Measurements from ENCODE around the gene SYMPK.

SYMPK gene

DNA sequence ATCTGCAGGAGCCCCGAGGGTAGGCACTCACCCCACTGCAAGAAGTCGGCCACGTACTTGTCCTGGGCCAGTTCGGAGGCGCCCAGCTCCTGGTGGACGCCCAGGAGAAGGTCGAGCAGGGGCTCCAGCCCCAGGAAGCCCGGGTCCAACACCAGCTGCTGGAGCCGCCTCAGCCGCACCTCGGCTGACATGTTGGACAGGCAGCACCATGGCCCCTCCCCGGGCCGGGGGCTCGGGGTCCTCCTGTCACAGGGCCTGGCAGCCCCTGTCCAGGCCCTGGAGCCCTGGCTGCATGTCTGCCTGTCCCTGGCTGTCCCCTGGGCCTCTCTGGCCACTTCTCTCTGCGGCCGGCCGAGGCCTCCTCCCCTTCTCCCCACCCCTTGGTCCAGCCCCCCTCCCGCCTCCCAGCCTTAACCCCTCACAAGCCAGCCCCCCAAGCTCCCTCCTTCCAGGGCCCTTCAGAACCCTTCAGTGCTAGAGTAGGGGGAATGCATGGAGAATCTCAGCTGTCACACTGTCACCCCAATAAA lies 80.7 kb downstream of the SYMPK start, which contains the start of gene DMPK:
DMPK (minus strand) TSS at position 329 of the 530 bp plus-strand sequence; CDS start at position 191, 138 bp downstream.
- FAIRE-seq (no peak), DNase-seq (ENCODE audit: low spot score) (no peak)

GRCh38 chr19:45781214-45782161 lies 81.5 kb downstream of the SYMPK start:
- FAIRE-seq (no peak), DNase-seq (ENCODE audit: low spot score) (peak; percentile 34)

- no peak for DNase-seq (ENCODE audit: low spot score)
- FAIRE-seq = no peak
Observed at GRCh38 chr19:45780448-45781213, 82.3 kb downstream of the SYMPK start.

DNA sequence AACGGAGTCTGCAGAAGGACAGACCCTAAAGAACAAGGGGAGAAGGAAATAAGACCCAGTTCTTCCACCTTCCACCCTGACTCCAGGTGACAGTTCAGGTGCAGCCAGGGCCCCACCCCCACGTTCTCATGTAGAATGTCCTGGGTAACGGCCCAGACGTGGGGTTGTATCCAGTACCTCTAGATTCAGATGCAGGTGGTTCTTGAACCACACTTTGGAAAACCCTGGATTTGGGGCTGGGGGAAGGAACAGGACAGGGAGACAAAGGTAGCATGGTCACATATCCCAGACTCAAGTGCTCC lies 82.8 kb downstream of the SYMPK start:
- DNase-seq (ENCODE audit: low spot score) (no peak), FAIRE-seq (no peak)

GRCh38 chr19:45779231-45780145 lies 83.5 kb downstream of the SYMPK start:
- FAIRE-seq (no peak), DNase-seq (ENCODE audit: low spot score) (peak; percentile 49)

GRCh38 chr19:45778010-45778661 lies 84.8 kb downstream of the SYMPK start:
- FAIRE-seq (no peak), DNase-seq (ENCODE audit: low spot score) (no peak)

GRCh38 chr19:45777395-45777961 lies 85.5 kb downstream of the SYMPK start:
- FAIRE-seq (no peak), DNase-seq (ENCODE audit: low spot score) (no peak)

- DNase-seq (ENCODE audit: low spot score) = no peak
- no peak for FAIRE-seq
Observed at GRCh38 chr19:45774765-45775164, 88.2 kb downstream of the SYMPK start.

GRCh38 chr19:45773384-45773783 lies 89.6 kb downstream of the SYMPK start:
- no peak for FAIRE-seq
- DNase-seq (ENCODE audit: low spot score) = no peak

- no peak for FAIRE-seq
- no peak for DNase-seq (ENCODE audit: low spot score)
Observed at GRCh38 chr19:45772912-45773311, 90.0 kb downstream of the SYMPK start.

DNA sequence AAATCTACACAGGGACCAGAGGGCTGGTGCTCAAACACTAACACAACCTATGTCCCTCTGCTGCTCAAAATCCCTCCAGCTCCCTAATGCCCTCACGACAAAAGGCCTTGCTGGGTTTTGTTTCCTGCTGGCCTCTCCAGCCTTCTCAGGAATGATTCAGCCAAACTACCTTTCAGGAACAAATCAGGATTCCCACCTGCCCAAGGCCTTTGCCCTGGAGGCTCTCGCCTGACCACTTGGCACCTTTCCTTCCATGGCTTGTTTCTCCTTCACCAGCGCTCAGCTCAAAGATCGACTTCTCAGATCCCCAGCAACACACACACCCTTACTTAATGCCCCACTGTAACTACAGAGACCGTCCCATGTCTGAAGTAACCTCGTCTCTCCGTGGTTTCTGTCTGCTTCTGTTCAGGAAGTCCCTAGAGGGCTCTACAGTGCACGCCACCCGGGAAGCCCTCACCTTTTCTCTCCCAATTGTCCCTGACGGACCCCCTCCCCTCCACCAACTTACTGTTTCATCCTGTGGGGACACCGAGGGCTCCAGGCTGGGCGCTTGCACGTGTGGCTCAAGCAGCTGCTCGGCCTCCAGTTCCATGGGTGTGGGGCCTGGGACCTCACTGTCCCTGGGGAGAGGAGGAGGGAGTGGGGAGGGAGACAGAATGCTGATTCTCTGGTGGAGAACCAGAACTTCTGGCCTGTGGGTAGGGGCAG lies 90.7 kb downstream of the SYMPK start:
- FAIRE-seq (no peak), DNase-seq (ENCODE audit: low spot score) (no peak)

DNA sequence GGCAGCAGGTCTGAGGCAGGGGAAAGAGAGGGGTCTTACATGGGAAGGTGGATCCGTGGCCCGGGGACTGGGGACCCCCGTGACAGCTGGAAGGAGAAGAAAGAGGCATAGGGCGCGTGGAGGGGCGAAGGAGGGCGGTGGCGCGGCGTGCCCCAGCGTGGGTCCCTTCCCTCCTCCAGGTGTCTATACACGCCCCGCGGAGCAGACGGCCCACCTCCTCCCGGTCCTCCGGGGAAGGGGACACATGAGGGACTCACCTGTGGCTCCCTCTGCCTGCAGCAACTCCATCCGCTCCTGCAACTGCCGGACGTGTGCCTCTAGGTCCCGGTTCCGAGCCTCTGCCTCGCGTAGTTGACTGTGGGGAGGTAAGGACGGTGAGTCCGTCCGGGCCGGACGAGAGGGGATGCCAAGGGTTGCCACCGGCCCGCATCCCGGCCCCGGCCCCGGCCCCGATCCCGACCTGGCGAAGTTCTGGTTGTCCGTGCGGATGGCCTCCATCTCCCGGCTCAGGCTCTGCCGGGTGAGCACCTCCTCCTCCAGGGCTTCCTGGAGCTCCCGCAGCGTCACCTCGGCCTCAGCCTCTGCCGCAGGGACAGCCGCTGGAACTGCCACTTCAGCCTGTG lies 91.5 kb downstream of the SYMPK start:
- FAIRE-seq = no peak
- DNase-seq (ENCODE audit: low spot score) = no peak

DNA sequence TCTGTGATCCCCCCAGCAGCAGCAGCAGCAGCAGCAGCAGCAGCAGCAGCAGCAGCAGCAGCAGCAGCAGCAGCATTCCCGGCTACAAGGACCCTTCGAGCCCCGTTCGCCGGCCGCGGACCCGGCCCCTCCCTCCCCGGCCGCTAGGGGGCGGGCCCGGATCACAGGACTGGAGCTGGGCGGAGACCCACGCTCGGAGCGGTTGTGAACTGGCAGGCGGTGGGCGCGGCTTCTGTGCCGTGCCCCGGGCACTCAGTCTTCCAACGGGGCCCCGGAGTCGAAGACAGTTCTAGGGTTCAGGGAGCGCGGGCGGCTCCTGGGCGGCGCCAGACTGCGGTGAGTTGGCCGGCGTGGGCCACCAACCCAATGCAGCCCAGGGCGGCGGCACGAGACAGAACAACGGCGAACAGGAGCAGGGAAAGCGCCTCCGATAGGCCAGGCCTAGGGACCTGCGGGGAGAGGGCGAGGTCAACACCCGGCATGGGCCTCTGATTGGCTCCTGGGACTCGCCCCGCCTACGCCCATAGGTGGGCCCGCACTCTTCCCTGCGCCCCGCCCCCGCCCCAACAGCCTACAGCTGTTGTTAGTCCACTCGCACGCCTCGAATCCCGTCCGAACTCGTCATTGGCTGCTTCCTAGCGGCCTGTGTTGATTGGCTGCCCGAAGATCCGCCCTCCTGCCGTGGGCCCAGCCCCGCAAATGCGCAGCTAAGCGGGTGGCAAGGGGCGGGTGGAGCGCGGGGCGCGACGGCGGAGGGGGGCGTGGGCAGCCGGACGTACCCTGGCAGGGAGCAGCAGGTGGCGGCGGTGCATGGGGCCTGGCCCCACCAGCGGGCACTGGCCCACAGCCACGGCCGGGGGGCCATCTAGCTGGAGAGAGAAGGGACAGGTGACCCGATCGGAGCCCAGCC lies 92.5 kb downstream of the SYMPK start:
- DNase-seq (ENCODE audit: low spot score) (peak; percentile 84), FAIRE-seq (no peak)

GRCh38 chr19:45769821-45770191 lies 93.1 kb downstream of the SYMPK start:
- FAIRE-seq (no peak), DNase-seq (ENCODE audit: low spot score) (no peak)

GRCh38 chr19:45768984-45769782 lies 93.8 kb downstream of the SYMPK start, which contains the start of gene SIX5:
Gene SIX5, minus strand, starts transcription at chr19:45769252. Its CDS starts 408 bp downstream, at chr19:45768844.
- DNase-seq (ENCODE audit: low spot score) (peak; percentile 98), FAIRE-seq (peak; percentile 82)

DNA sequence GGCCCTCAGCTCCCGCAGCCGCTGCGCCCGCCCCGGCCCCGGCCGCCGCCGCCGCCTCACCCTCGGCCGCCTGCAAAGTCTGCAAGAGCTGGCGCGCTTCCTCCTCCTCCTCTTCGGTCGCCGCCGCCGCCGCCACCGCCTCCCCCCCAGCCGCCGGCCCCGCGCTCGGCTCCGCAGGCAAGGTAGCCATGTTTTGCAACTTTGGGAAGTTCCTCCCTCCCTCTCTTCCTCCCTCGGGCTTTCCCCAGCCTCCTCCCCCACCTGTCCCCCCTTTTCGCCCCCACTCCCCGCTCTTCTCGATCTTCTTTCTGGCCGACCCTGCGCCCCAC lies 94.3 kb downstream of the SYMPK start:
- FAIRE-seq = no peak

More for the DNA sequence above, 94.3 kb downstream of the SYMPK start:
- peak; percentile 40 for DNase-seq (ENCODE audit: low spot score)
